HCT116 (cell line): Measurements from ENCODE around the gene ARHGAP20. TPM values are rescaled to one million over a fixed set of nuclear protein-coding genes. Genes with fewer than 3 reads are reported as not detected.

Experiments
- ATAC-seq: fragments of 200-7000 bp; cut with Tn5 transposase; 2 replicates; pipeline ENCODE4 v1.9.1; 2020; ENCODE audit warnings: mild to moderate bottlenecking, moderate library complexity
- BruUV-seq: library from RNA; stranded (reverse); fragments of 400-500 nt; replicated peaks from 2 replicates; lab custom pipeline; 2021; lab: Mats Ljungman, UMichigan
- CTCF ChIA-PET: fragments of 300-600 bp; sonication (Branson Sonifier 250); formaldehyde crosslinking; loops from one replicate; lab custom pipeline; 2021; ENCODE audit warnings: antibody characterized with exemption; lab: Charles Lee
- POLR2A ChIA-PET: fragments of 300-600, 350-600 bp; sonication (Branson Sonifier 250); formaldehyde crosslinking; loops from one replicate; lab custom pipeline; 2021; ENCODE audit warnings: antibody characterized with exemption; lab: Charles Lee
- RAD21 ChIA-PET, 2 experiments: fragments of 300-600 bp; sonication (Branson Sonifier 250); formaldehyde crosslinking; loops; one replicate each; lab custom pipeline; 2023; ENCODE audit warnings: low total read pairs in 2 of 2; ENCODE audit not compliant: uncharacterized antibody in 2 of 2, unreplicated experiment in 2 of 2, low non-redundant PET in 1 of 2; lab: Charles Lee
- DNase-seq: peaks from one replicate; pipeline ENCODE4 v3.0.0-alpha.2; 2010; ENCODE audit warnings: low read depth, low spot score
- H2AFZ ChIP-seq: fragments of 200-600 bp; shearing (Covaris generic), sonication (generic); 2 replicates; pipeline ENCODE4 v1.6.1; 2017; ENCODE audit warnings: low read depth, mixed run types, mixed read lengths, antibody characterized with exemption, low read length; ENCODE audit not compliant: poor library complexity, severe bottlenecking
- H3K27ac ChIP-seq: 2 replicates; pipeline ENCODE4 v1.5.1; 2012; ENCODE audit warnings: low read depth, low read length
- H3K27me3 ChIP-seq: fragments of 200-600 bp; sonication (generic); 2 replicates; pipeline ENCODE4 v1.6.1; 2016; ENCODE audit warnings: mixed run types, low read length, mixed read lengths; ENCODE audit not compliant: insufficient read depth
- H3K36me3 ChIP-seq, 2 experiments: fragments of 200-500 bp in 1 of 2; fragments of 200-600 bp in 1 of 2; sonication (Bioruptor generic) in 1 of 2; sonication (generic) in 1 of 2; 2 replicates each; pipeline versions ENCODE4 v1.5.1 to v1.6.1; 2014 to 2016; ENCODE audit warnings: low read length in 2 of 2, inconsistent platforms in 1 of 2, mixed read lengths in 1 of 2, mixed run types in 1 of 2; ENCODE audit not compliant: insufficient read depth in 2 of 2, control insufficient read depth in 1 of 2
- H3K4me1 ChIP-seq, 2 experiments: fragments of 200-600 bp in 1 of 2; sonication (generic) in 1 of 2; 2 replicates each; pipeline versions ENCODE4 v1.5.1 to v1.6.1; 2012 to 2017; ENCODE audit warnings: low read length in 2 of 2, inconsistent platforms in 1 of 2, mild to moderate bottlenecking in 1 of 2, mixed read lengths in 1 of 2, mixed run types in 1 of 2, moderate library complexity in 1 of 2; ENCODE audit not compliant: insufficient read depth in 2 of 2, control insufficient read depth in 1 of 2
- H3K4me2 ChIP-seq: fragments of 200-600 bp; sonication (generic); 2 replicates; pipeline ENCODE4 v1.6.1; 2017; ENCODE audit warnings: mixed run types, low read length, mixed read lengths
- H3K4me3 ChIP-seq, 2 experiments: fragments of 200-600 bp in 1 of 2; sonication (generic) in 1 of 2; replicated peaks in 1 of 2; 2 replicates each; pipeline ENCODE4 v1.5.1; 2011 to 2016; ENCODE audit warnings: low read length in 2 of 2, control low read depth in 1 of 2, low read depth in 1 of 2, mild to moderate bottlenecking in 1 of 2, mixed read lengths in 1 of 2, mixed run types in 1 of 2
- H3K79me2 ChIP-seq: fragments of 200-600 bp; sonication (generic); 2 replicates; pipeline ENCODE4 v1.6.1; 2017; ENCODE audit warnings: mild to moderate bottlenecking, mixed run types, low read length, moderate library complexity, mixed read lengths; ENCODE audit not compliant: insufficient read depth
- H3K9ac ChIP-seq: fragments of 200-600 bp; sonication (generic); 2 replicates; pipeline ENCODE4 v1.6.1; 2016; ENCODE audit warnings: low read length, mixed read lengths
- H3K9me2 ChIP-seq: fragments of 200-600 bp; sonication (generic), shearing (Covaris generic); 2 replicates; pipeline ENCODE4 v1.6.1; 2017; ENCODE audit warnings: mixed run types, mild to moderate bottlenecking, moderate library complexity; ENCODE audit not compliant: insufficient read depth
- H3K9me3 ChIP-seq, 2 experiments: fragments of 200-500 bp in 1 of 2; fragments of 200-600 bp in 1 of 2; sonication (Bioruptor generic) in 1 of 2; sonication (generic) in 1 of 2; 2 replicates each; pipeline ENCODE4 v1.6.1; 2014 to 2017; ENCODE audit warnings: low read length in 2 of 2, mixed read lengths in 2 of 2, inconsistent platforms in 1 of 2, low read depth in 1 of 2, mild to moderate bottlenecking in 1 of 2, mixed run types in 1 of 2, moderate library complexity in 1 of 2; ENCODE audit not compliant: control insufficient read depth in 1 of 2, insufficient read depth in 1 of 2
- H4K20me1 ChIP-seq: fragments of 200-600 bp; sonication (generic), shearing (Covaris generic); 2 replicates; pipeline ENCODE4 v1.6.1; 2017; ENCODE audit warnings: mixed run types, mild to moderate bottlenecking, moderate library complexity; ENCODE audit not compliant: insufficient read depth
- CBX3 ChIP-seq: IDR thresholded peaks from 2 replicates; pipeline ENCODE4 v1.6.1; 2012; ENCODE audit warnings: low read depth
- CEBPB ChIP-seq: IDR thresholded peaks from 2 replicates; pipeline ENCODE4 v1.6.1; 2012; ENCODE audit warnings: low read depth
- EGR1 ChIP-seq: IDR thresholded peaks from 2 replicates; pipeline ENCODE4 v1.6.1; 2012; ENCODE audit warnings: low read depth
- ELF1 ChIP-seq: IDR thresholded peaks from 2 replicates; pipeline ENCODE4 v1.6.1; 2012; ENCODE audit warnings: low read depth, borderline replicate concordance
- FOSL1 ChIP-seq: IDR thresholded peaks from 2 replicates; pipeline ENCODE4 v1.6.1; 2012; ENCODE audit warnings: low read depth
- JUND ChIP-seq: IDR thresholded peaks from 2 replicates; pipeline ENCODE4 v1.6.1; 2012
- POLR2A ChIP-seq: IDR thresholded peaks from 2 replicates; pipeline ENCODE4 v1.7.0; 2011; ENCODE audit warnings: borderline replicate concordance; ENCODE audit not compliant: insufficient read depth, insufficient read length; ENCODE audit errors: extremely low read depth
- POLR2AphosphoS5 ChIP-seq: IDR thresholded peaks from 2 replicates; pipeline ENCODE4 v1.6.1; 2011; ENCODE audit warnings: mild to moderate bottlenecking, low read depth, low read length, moderate library complexity
- SIN3A ChIP-seq: IDR thresholded peaks from 2 replicates; pipeline ENCODE4 v1.6.1; 2012; ENCODE audit warnings: low read depth
- SP1 ChIP-seq: IDR thresholded peaks from 2 replicates; pipeline ENCODE4 v1.6.1; 2012; ENCODE audit warnings: low read depth
- SRF ChIP-seq: IDR thresholded peaks from 2 replicates; pipeline ENCODE4 v1.6.1; 2012; ENCODE audit warnings: low read depth
- TCF7L2 ChIP-seq: IDR thresholded peaks from 2 replicates; pipeline ENCODE4 v1.7.0; 2011; ENCODE audit warnings: borderline replicate concordance, inconsistent platforms; ENCODE audit not compliant: insufficient read depth, insufficient read length; ENCODE audit errors: extremely low read depth
- YY1 ChIP-seq: IDR thresholded peaks from 2 replicates; pipeline ENCODE4 v1.6.1; 2011; ENCODE audit warnings: low read length, low read depth, moderate library complexity, mild to moderate bottlenecking; ENCODE audit not compliant: insufficient replicate concordance; ENCODE audit errors: extremely low read depth
- ZFX ChIP-seq: fragments of 450-650 bp; IDR thresholded peaks from 2 replicates; pipeline ENCODE4 v1.6.1; 2017
- ZNF274 ChIP-seq: fragments of 200-500 bp; sonication (Bioruptor generic); IDR thresholded peaks from 2 replicates; pipeline ENCODE4 v1.6.1; 2014; ENCODE audit warnings: mild to moderate bottlenecking, low read depth, low read length, inconsistent platforms
- intact Hi-C: fragments of 100-400 bp; cut with micrococcal nuclease; formaldehyde crosslinking; loops from 2 replicates; pipeline ENCODE4 v1.10.0; 2022
- total RNA-seq: library from RNA; stranded (reverse); gene quantifications from one replicate; pipeline ENCODE4 v1.2.1, GENCODE V29; 2021; ENCODE audit not compliant: unreplicated experiment
- TF ChIP-seq, protein P1 (sequence below): IDR thresholded peaks from 2 replicates; pipeline ENCODE4 v1.6.1; 2012
- TF ChIP-seq, protein P2 (sequence below), 3 experiments: fragments of 200-600 bp in 1 of 3; sonication (generic) in 1 of 3; IDR thresholded peaks in 2 of 3; conservative IDR thresholded peaks in 1 of 3; 2 replicates each; pipeline ENCODE4 v1.5.1; 2012 to 2017; ENCODE audit warnings: low read depth in 2 of 3, low read length in 2 of 3, antibody characterized with exemption in 1 of 3, borderline replicate concordance in 1 of 3, control low read depth in 1 of 3, mild to moderate bottlenecking in 1 of 3, mixed read lengths in 1 of 3, mixed run types in 1 of 3, moderate library complexity in 1 of 3; ENCODE audit not compliant: insufficient read depth in 1 of 3
- TF ChIP-seq, protein P3 (sequence below): IDR thresholded peaks from 2 replicates; pipeline ENCODE4 v1.6.1; 2012; ENCODE audit warnings: low read depth
- TF ChIP-seq, protein P4 (sequence below): IDR thresholded peaks from 2 replicates; pipeline ENCODE4 v1.6.1; 2011; ENCODE audit warnings: mild to moderate bottlenecking, low read length, moderate library complexity; ENCODE audit not compliant: insufficient replicate concordance; ENCODE audit errors: extremely low read depth

ARHGAP20 gene
- total RNA-seq, 1 experiment from 2014 or later, result not detected

DNA sequence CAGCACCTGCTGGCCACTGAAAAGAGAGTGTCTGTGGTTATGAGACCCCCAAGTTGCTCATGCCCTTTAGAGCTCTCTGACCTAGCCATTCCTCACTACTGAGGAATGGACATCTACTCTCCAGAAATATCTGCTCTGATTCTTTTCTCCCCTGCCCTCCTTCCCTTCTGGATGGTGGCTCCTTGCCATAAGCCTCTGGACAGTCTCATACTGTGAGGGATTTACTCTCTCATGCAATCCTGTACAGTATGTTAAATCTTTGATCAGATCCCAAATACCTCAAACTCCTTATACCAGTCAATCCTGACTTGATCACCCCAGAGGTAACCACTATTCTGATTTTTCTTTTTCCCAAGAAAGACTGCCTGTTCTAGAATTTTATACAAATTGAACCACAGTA lies 80.7 kb downstream of the ARHGAP20 start:
- Histone ChIP-seq H3K36me3 (no peaks in the 10 kb centered on the region), H3K9ac (no peak overlapping the region), H3K27me3 (peaks cover 20% of the 10 kb centered on the region), H3K27ac (no peak overlapping the region), H3K9me2 (no peaks in the 10 kb centered on the region), H3K9me3 (no peaks in the 10 kb centered on the region), H3K4me3 (no peak overlapping the region), H3K4me1 (no peaks in the 10 kb centered on the region), H3K4me2 (no peak overlapping the region), H3K79me2 (no peaks in the 10 kb centered on the region), H4K20me1 (no peaks in the 10 kb centered on the region), H2AFZ (no peak overlapping the region)
- DNase-seq (no peak), ATAC-seq (no peak)
- no TSS peak for BruUV-seq
- intact Hi-C loops, result no loop called here
- TF ChIP-seq ELF1 (no peak), ZFX (no peak), SP1 (no peak), CEBPB (no peak), SRF (no peak), YY1 (no peak), CBX3 (no peak), FOSL1 (no peak), ZNF274 (no peak), EGR1 (no peak), POLR2A (no peak), TCF7L2 (no peak), POLR2AphosphoS5 (no peak), JUND (no peak), SIN3A (no peak)
- TF ChIP-seq, protein P1, sequence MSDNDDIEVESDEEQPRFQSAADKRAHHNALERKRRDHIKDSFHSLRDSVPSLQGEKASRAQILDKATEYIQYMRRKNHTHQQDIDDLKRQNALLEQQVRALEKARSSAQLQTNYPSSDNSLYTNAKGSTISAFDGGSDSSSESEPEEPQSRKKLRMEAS, result no peak
- TF ChIP-seq, protein P2, sequence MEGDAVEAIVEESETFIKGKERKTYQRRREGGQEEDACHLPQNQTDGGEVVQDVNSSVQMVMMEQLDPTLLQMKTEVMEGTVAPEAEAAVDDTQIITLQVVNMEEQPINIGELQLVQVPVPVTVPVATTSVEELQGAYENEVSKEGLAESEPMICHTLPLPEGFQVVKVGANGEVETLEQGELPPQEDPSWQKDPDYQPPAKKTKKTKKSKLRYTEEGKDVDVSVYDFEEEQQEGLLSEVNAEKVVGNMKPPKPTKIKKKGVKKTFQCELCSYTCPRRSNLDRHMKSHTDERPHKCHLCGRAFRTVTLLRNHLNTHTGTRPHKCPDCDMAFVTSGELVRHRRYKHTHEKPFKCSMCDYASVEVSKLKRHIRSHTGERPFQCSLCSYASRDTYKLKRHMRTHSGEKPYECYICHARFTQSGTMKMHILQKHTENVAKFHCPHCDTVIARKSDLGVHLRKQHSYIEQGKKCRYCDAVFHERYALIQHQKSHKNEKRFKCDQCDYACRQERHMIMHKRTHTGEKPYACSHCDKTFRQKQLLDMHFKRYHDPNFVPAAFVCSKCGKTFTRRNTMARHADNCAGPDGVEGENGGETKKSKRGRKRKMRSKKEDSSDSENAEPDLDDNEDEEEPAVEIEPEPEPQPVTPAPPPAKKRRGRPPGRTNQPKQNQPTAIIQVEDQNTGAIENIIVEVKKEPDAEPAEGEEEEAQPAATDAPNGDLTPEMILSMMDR (IDR thresholded peaks at IDR 0.05 in 2 of 3, conservative IDR thresholded peaks at IDR 0.05 in 1 of 3; ENCODE audit: borderline replicate concordance in 1 of 3, insufficient read depth in 1 of 3, low read depth in 2 of 3, low read length in 2 of 3), result no peak
- TF ChIP-seq, protein P3, sequence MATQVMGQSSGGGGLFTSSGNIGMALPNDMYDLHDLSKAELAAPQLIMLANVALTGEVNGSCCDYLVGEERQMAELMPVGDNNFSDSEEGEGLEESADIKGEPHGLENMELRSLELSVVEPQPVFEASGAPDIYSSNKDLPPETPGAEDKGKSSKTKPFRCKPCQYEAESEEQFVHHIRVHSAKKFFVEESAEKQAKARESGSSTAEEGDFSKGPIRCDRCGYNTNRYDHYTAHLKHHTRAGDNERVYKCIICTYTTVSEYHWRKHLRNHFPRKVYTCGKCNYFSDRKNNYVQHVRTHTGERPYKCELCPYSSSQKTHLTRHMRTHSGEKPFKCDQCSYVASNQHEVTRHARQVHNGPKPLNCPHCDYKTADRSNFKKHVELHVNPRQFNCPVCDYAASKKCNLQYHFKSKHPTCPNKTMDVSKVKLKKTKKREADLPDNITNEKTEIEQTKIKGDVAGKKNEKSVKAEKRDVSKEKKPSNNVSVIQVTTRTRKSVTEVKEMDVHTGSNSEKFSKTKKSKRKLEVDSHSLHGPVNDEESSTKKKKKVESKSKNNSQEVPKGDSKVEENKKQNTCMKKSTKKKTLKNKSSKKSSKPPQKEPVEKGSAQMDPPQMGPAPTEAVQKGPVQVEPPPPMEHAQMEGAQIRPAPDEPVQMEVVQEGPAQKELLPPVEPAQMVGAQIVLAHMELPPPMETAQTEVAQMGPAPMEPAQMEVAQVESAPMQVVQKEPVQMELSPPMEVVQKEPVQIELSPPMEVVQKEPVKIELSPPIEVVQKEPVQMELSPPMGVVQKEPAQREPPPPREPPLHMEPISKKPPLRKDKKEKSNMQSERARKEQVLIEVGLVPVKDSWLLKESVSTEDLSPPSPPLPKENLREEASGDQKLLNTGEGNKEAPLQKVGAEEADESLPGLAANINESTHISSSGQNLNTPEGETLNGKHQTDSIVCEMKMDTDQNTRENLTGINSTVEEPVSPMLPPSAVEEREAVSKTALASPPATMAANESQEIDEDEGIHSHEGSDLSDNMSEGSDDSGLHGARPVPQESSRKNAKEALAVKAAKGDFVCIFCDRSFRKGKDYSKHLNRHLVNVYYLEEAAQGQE, result no peak
- TF ChIP-seq, protein P4, sequence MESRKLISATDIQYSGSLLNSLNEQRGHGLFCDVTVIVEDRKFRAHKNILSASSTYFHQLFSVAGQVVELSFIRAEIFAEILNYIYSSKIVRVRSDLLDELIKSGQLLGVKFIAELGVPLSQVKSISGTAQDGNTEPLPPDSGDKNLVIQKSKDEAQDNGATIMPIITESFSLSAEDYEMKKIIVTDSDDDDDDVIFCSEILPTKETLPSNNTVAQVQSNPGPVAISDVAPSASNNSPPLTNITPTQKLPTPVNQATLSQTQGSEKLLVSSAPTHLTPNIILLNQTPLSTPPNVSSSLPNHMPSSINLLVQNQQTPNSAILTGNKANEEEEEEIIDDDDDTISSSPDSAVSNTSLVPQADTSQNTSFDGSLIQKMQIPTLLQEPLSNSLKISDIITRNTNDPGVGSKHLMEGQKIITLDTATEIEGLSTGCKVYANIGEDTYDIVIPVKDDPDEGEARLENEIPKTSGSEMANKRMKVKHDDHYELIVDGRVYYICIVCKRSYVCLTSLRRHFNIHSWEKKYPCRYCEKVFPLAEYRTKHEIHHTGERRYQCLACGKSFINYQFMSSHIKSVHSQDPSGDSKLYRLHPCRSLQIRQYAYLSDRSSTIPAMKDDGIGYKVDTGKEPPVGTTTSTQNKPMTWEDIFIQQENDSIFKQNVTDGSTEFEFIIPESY, result no peak
- RAD21 ChIA-PET, result no interaction called here
- CTCF ChIA-PET, result no interaction called here
- POLR2A ChIA-PET, result no interaction called here
